H1 (cell line): ENCODE data around the gene TBL2.
"Not testable (repeated sequence)": the region's sequence is repeated elsewhere in the genome, so short reads cannot be mapped to it uniquely, and the experiment has no call there.

Source experiments
- ATF2 ChIP-seq: IDR thresholded peaks from 2 replicates; pipeline ENCODE4 v1.6.1; 2012; ENCODE audit warnings: low read length, inconsistent platforms
- BACH1 ChIP-seq: IDR thresholded peaks from 2 replicates; pipeline ENCODE4 v1.6.1; 2012; ENCODE audit warnings: low read length, improper control_type of control experiment
- CBX5 ChIP-seq: fragments of 300-800, 300-1000 bp; sonication (generic); IDR thresholded peaks from 2 replicates; pipeline ENCODE4 v1.7.1; 2016; ENCODE audit warnings: antibody characterized with exemption, low read length, low read depth
- CEBPB ChIP-seq: IDR thresholded peaks from 2 replicates; pipeline ENCODE4 v1.6.1; 2012; ENCODE audit warnings: low read depth, low read length
- CREB1 ChIP-seq: IDR thresholded peaks from 2 replicates; pipeline ENCODE4 v1.6.1; 2012; ENCODE audit warnings: inconsistent platforms
- CTCF ChIP-seq, 3 experiments: IDR thresholded peaks; 1 replicate in 2 of 3; 2 replicates in 1 of 3; pipeline versions ENCODE4 v1.5.1 to v1.6.1; 2011; ENCODE audit warnings: low read length in 3 of 3, mild to moderate bottlenecking in 3 of 3, inconsistent platforms in 2 of 3, low read depth in 1 of 3, moderate library complexity in 1 of 3; ENCODE audit not compliant: insufficient read depth in 1 of 3; ENCODE audit errors: control extremely low read depth in 1 of 3
- EP300 ChIP-seq, 2 experiments: IDR thresholded peaks; 1 replicate in 1 of 2; 2 replicates in 1 of 2; pipeline ENCODE4 v1.6.1; 2011 to 2012; ENCODE audit warnings: low read depth in 2 of 2, low read length in 2 of 2, mild to moderate bottlenecking in 2 of 2, borderline replicate concordance in 1 of 2, inconsistent platforms in 1 of 2, moderate library complexity in 1 of 2
- EZH2 ChIP-seq: fragments of 200-600 bp; sonication (generic); IDR thresholded peaks from 2 replicates; pipeline ENCODE4 v1.7.1; 2012; ENCODE audit warnings: low read depth, mild to moderate bottlenecking, moderate library complexity, low read length, inconsistent platforms; ENCODE audit not compliant: severe bottlenecking
- PHF8 ChIP-seq: fragments of 200-600 bp; sonication (generic); conservative IDR thresholded peaks from 2 replicates; pipeline ENCODE4 v1.7.1; 2012; ENCODE audit warnings: low read depth, mild to moderate bottlenecking, inconsistent platforms, low read length, moderate library complexity
- POLR2A ChIP-seq, 2 experiments: IDR thresholded peaks; 1 replicate in 1 of 2; 2 replicates in 1 of 2; pipeline ENCODE4 v1.6.1; 2011; ENCODE audit warnings: low read depth in 2 of 2, low read length in 2 of 2, mild to moderate bottlenecking in 2 of 2; ENCODE audit errors: control extremely low read depth in 1 of 2
- RNF2 ChIP-seq: fragments of 200-900, 300-1000 bp; sonication (generic); IDR thresholded peaks from 2 replicates; pipeline ENCODE4 v1.7.1; 2016; ENCODE audit warnings: borderline replicate concordance, low read depth, mild to moderate bottlenecking, antibody characterized with exemption, low read length; ENCODE audit not compliant: poor library complexity, severe bottlenecking; ENCODE audit errors: missing control alignments
- TCF12 ChIP-seq: IDR thresholded peaks from 2 replicates; pipeline ENCODE4 v1.6.1; 2011; ENCODE audit warnings: low read depth, mild to moderate bottlenecking, low read length
- TF ChIP-seq, protein P1 (sequence below): IDR thresholded peaks from 2 replicates; pipeline ENCODE4 v1.6.1; 2011; ENCODE audit warnings: low read depth, mild to moderate bottlenecking, low read length; ENCODE audit not compliant: insufficient read depth

DNA sequence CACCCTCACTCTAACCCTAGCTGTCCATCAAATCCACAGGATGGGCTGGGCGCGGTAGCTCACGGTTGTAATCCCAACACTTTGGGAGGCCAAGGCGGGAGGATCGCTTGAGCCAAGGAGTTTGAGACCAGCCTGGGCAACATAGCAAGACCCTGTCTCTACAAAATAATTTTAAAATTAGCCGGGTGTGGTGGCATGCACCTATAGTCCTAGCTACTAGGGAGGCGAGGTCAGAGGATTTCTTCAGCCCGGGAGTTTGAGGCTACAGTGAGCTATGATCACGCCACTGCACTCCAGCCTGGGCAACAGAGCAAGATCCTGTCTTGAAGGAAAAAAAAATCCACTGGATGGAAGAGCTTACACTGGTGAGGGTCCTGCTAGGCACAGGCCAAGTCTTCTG, 39.1 kb upstream of the TBL2 start:
- TF ChIP-seq RNF2; PHF8; CTCF (IDR thresholded peaks at IDR 0.05; ENCODE audit: control extremely low read depth in 1 of 3, insufficient read depth in 1 of 3, low read depth in 1 of 3, low read length in 3 of 3); ATF2; CREB1; CEBPB; CBX5; BACH1; EP300 (IDR thresholded peaks at IDR 0.05; ENCODE audit: borderline replicate concordance in 1 of 2, low read depth in 2 of 2, low read length in 2 of 2); TCF12; EZH2; POLR2A (IDR thresholded peaks at IDR 0.05; ENCODE audit: control extremely low read depth in 1 of 2, low read depth in 2 of 2, low read length in 2 of 2): not testable (repeated sequence)
- TF ChIP-seq, protein P1, sequence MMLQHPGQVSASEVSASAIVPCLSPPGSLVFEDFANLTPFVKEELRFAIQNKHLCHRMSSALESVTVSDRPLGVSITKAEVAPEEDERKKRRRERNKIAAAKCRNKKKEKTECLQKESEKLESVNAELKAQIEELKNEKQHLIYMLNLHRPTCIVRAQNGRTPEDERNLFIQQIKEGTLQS = not testable (repeated sequence)
